Ascending aorta (tissue), 2 donors: ENCODE results near the gene HSD17B10. TPM values are rescaled to one million over a fixed set of nuclear protein-coding genes. Genes with fewer than 3 reads are reported as not detected.

Source experiments
- DNase-seq, 2 donors: peaks; one replicate each; pipeline ENCODE4 v3.0.0-alpha.2; 2019; ENCODE audit warnings: low spot score in 2 of 2
- H3K27ac ChIP-seq, 2 donors: fragments of 200-600 bp; sonication (generic); one replicate each; pipeline ENCODE4 v1.5.1; 2016 to 2017; ENCODE audit warnings: mild to moderate bottlenecking in 1 of 2
- H3K27me3 ChIP-seq: fragments of 200-600 bp; sonication (generic); one replicate; pipeline ENCODE4 v1.5.1; 2017
- H3K36me3 ChIP-seq, 2 donors: fragments of 200-600 bp; sonication (generic); one replicate each; pipeline ENCODE4 v1.5.1; 2016
- H3K4me1 ChIP-seq, 2 donors: fragments of 200-600 bp; sonication (generic); one replicate each; pipeline ENCODE4 v1.5.1; 2016 to 2017; ENCODE audit warnings: mild to moderate bottlenecking in 1 of 2
- H3K4me3 ChIP-seq, 2 donors: fragments of 200-600 bp; sonication (generic); one replicate each; pipeline ENCODE4 v1.5.1; 2016 to 2017; ENCODE audit warnings: mild to moderate bottlenecking in 1 of 2
- H3K9me3 ChIP-seq, 2 donors: fragments of 200-600 bp; sonication (generic); one replicate each; pipeline ENCODE4 v1.5.1; 2016
- intact Hi-C: fragments of 100-400 bp; cut with DNase I; formaldehyde crosslinking; loops from one replicate; pipeline ENCODE4 v1.15.1; 2023
- total RNA-seq: library from RNA; depleted of rRNA; stranded (reverse); fragments of >200 nt; gene quantifications from one replicate; pipeline ENCODE4 v1.1.0, GENCODE V29; 2016
- TF ChIP-seq, protein P1 (sequence below), 3 experiments: fragments of 200-600 bp in 2 of 3; fragments of 450-650 bp in 1 of 3; sonication (generic) in 2 of 3; IDR thresholded peaks; one replicate each; pipeline ENCODE4 v1.5.1; 2016 to 2019; ENCODE audit warnings: antibody characterized with exemption in 3 of 3, mild to moderate bottlenecking in 1 of 3, moderate library complexity in 1 of 3

The HSD17B10 gene
- total RNA-seq, 1 donor from 2014 or later: 21.5 TPM

DNA sequence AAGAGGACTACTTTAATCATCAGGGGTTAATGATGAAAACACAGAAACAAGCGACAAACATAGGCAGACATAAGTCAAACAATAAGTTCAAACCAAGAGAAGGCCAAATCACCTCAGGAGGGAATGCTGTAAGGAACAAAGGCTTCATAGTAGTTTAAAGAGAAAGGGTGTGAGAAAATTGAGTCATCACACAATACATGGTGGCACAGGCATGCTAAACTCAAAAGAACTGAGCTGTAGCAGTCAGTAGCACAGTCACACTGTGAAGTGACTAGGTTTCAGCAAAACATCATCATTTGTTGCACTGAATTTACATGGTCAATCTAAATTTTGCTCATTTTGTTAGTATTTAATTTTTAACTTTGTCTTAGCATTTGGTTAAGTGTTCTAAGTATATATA lies 36.0 kb downstream of the HSD17B10 start:
- DNase-seq: no peak
- H3K27me3 ChIP-seq: no peaks in the 10 kb centered on the region
- no peaks in the 10 kb centered on the region for H3K4me1 ChIP-seq
- TF ChIP-seq, protein P1, sequence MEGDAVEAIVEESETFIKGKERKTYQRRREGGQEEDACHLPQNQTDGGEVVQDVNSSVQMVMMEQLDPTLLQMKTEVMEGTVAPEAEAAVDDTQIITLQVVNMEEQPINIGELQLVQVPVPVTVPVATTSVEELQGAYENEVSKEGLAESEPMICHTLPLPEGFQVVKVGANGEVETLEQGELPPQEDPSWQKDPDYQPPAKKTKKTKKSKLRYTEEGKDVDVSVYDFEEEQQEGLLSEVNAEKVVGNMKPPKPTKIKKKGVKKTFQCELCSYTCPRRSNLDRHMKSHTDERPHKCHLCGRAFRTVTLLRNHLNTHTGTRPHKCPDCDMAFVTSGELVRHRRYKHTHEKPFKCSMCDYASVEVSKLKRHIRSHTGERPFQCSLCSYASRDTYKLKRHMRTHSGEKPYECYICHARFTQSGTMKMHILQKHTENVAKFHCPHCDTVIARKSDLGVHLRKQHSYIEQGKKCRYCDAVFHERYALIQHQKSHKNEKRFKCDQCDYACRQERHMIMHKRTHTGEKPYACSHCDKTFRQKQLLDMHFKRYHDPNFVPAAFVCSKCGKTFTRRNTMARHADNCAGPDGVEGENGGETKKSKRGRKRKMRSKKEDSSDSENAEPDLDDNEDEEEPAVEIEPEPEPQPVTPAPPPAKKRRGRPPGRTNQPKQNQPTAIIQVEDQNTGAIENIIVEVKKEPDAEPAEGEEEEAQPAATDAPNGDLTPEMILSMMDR (IDR thresholded peaks at IDR 0.05): no peak
- intact Hi-C loops: no loop called here
- no peak overlapping the region for H3K4me3 ChIP-seq
- H3K9me3 ChIP-seq: no peaks in the 10 kb centered on the region
- H3K36me3 ChIP-seq: peaks cover 30 to 32% of the 10 kb centered on the region in 2 donors
- H3K27ac ChIP-seq: no peak overlapping the region

DNA sequence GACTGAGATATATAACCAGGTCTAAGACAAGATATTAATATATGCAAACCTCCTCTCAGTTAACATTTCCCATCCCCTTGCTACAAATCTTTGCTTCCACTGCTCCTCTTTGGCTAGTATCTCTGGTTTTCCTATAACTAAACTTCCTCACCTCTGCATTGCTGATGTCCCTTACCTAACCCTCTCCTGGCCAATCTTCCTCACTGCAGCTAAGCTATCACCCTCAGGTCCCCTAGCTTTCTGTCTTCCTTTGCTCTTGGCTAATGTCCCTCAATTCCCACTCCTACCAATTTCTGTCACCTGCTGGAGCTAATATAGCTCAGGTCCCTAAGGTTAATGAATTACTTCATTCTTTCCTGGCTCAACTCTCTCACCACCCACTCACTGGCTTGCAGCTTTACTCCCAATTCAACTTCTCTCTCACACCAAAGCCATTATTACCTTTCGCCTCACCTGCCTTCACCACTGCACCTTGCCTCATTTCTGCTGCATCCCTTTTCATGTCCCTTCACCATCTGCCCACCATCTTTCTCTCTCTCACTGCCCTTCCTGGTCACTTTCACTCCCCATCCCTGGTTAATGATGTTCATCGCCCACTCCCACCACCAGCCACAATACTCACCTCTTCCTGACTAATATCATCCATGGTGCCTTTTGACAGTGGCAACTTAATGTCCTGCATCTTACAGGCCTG lies 38.4 kb downstream of the HSD17B10 start:
- peaks cover 25 to 30% of the 10 kb centered on the region in 2 donors for H3K36me3 ChIP-seq
- DNase-seq: no peak

DNA sequence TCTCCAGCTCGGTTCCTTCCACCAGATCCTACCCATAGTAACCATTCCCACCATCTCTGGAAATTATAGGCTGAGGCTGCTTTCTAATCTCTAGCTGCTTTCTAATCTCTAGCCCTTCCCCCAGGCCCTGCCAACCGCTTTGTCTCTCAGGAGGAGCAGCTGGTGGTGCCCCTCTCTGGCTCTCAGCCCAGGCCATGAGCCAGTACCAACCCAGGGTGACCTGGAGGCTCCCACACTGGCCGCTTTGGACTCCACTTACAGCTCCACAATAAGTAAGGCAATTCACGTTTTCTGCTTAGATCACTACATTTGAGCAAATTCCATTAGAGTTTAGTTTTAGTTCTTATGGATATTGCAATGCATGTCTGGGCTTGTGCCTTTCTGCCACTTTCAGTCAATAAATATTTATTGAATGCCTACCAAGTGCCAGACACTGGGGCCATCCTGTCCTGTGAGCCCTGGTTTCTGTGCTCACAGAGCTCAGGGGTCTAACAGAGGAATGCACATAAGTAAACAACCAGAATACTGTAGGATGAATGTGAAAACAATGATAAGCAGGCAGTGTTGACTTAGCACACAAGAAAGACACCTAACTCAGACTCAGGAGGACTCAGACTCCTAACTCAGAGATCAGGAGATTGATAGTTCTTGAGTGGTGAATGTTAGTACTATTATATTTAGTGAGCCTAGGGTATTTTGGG lies 50.6 kb downstream of the HSD17B10 start:
- no peaks in the 10 kb centered on the region for H3K4me1 ChIP-seq
- H3K9me3 ChIP-seq: no peaks in the 10 kb centered on the region
- peaks cover 44 to 62% of the 10 kb centered on the region in 2 donors for H3K36me3 ChIP-seq
- no peak for DNase-seq
- intact Hi-C loops: no loop called here
- H3K4me3 ChIP-seq: no peak overlapping the region
- TF ChIP-seq, protein P1 (IDR thresholded peaks at IDR 0.05): no peak
- H3K27me3 ChIP-seq: no peaks in the 10 kb centered on the region
- H3K27ac ChIP-seq: no peak overlapping the region

More for the DNA sequence above, 38.4 kb downstream of the HSD17B10 start:
- Histone ChIP-seq H3K4me1 (no peaks in the 10 kb centered on the region), H3K27ac (no peak overlapping the region), H3K4me3 (no peak overlapping the region), H3K9me3 (no peaks in the 10 kb centered on the region), H3K27me3 (no peaks in the 10 kb centered on the region)
- intact Hi-C loops: no loop called here
- TF ChIP-seq, protein P1 (IDR thresholded peaks at IDR 0.05): no peak

Other genes with a start within 250 kb of the HSD17B10 start
- 71.7 TPM for gene KDM5C, start 209.2 kb downstream of the HSD17B10 start, total RNA-seq
- gene IQSEC2, start 152.8 kb downstream of the HSD17B10 start, total RNA-seq: 43.3 TPM
- 11.2 TPM for gene SMC1A, start 11.7 kb downstream of the HSD17B10 start, total RNA-seq
- gene RIBC1, start 11.5 kb downstream of the HSD17B10 start, total RNA-seq: not detected